HL-60/S4 treated with retinoic acid at 250 ng/mL for 4 days and 3 days (cell line): Measurements from ENCODE around the gene C3AR1.
"Not testable (repeated sequence)": the region's sequence is repeated elsewhere in the genome, so short reads cannot be mapped to it uniquely, and the experiment has no call there.

Source experiments
- in situ Hi-C: fragments of 300-500 bp; cut with MboI; formaldehyde crosslinking; loops from 2 replicates; pipeline ENCODE4 v1.7.0; 2022; ENCODE audit warnings: low sequenced_read_pairs

C3AR1 gene

GRCh38 chr12:8031017-8031416 lies 35.1 kb downstream of the C3AR1 start:
- in situ Hi-C loops, result not testable (repeated sequence)

- in situ Hi-C loops, result no loop called here
These were observed 36.0 kb downstream of the C3AR1 start for GRCh38 chr12:8030189-8030588.

- in situ Hi-C loops, result no loop called here
These were observed 37.9 kb downstream of the C3AR1 start for GRCh38 chr12:8028267-8028666.

- in situ Hi-C loops, result no loop called here
These were observed 38.3 kb downstream of the C3AR1 start for GRCh38 chr12:8027856-8028255.

- in situ Hi-C loops, result no loop called here
These were observed 39.8 kb downstream of the C3AR1 start for GRCh38 chr12:8026291-8026900.

GRCh38 chr12:8018666-8019581 lies 47.2 kb downstream of the C3AR1 start:
- in situ Hi-C loops, result no loop called here

GRCh38 chr12:8018213-8018612 lies 47.9 kb downstream of the C3AR1 start:
- in situ Hi-C loops, result not testable (repeated sequence)

- in situ Hi-C loops, result no loop called here
These were observed 51.3 kb downstream of the C3AR1 start for GRCh38 chr12:8014836-8015235.

GRCh38 chr12:8012651-8013309 lies 53.4 kb downstream of the C3AR1 start:
- in situ Hi-C loops, result no loop called here

GRCh38 chr12:8011331-8011730 lies 54.8 kb downstream of the C3AR1 start:
- in situ Hi-C loops, result no loop called here
